AG04449 (cell line): ENCODE results near the gene QSER1.
"Not testable (repeated sequence)": the region's sequence is repeated elsewhere in the genome, so short reads cannot be mapped to it uniquely, and the experiment has no call there.

Experiments
- CTCF ChIA-PET: fragments of 350-600 bp; formaldehyde crosslinking; extraction: SDS; loops from one replicate; lab custom pipeline; 2021; ENCODE audit warnings: antibody characterized with exemption; lab: Yijun Ruan, JAX
- POLR2A ChIA-PET: fragments of 400-600, 350-600 bp; formaldehyde crosslinking; extraction: SDS; loops from one replicate; lab custom pipeline; 2020; ENCODE audit warnings: antibody characterized with exemption, inconsistent platforms; lab: Yijun Ruan, JAX
- DNase-seq: peaks from one replicate; pipeline ENCODE4 v3.0.0-alpha.2; 2010; ENCODE audit warnings: low read depth, low spot score
- H3K4me3 ChIP-seq: 2 replicates; pipeline ENCODE4 v1.5.1; 2011; ENCODE audit warnings: low read depth, mild to moderate bottlenecking, control low read depth, low read length
- CTCF ChIP-seq: IDR thresholded peaks from one replicate; pipeline ENCODE4 v1.5.1; 2011; ENCODE audit warnings: mild to moderate bottlenecking, moderate library complexity, low read length, control low read depth, inconsistent platforms; ENCODE audit not compliant: insufficient read depth; ENCODE audit errors: missing control alignments

Gene QSER1

GRCh38 chr11:32855601-32856000 is 37.0 kb upstream of the QSER1 start:
- ChIA-PET POLR2A (no interaction called here), CTCF (no interaction called here)
- DNase-seq = no peak
- H3K4me3 ChIP-seq = no peak overlapping the region
- no peak for TF ChIP-seq CTCF

- no peak for DNase-seq
- ChIA-PET CTCF (no interaction called here), POLR2A (no interaction called here)
- no peak overlapping the region for H3K4me3 ChIP-seq
- no peak for TF ChIP-seq CTCF
These were observed 33.9 kb upstream of the QSER1 start for GRCh38 chr11:32858731-32859130.

- no peak for DNase-seq
- no peak overlapping the region for H3K4me3 ChIP-seq
- ChIA-PET CTCF (no interaction called here), POLR2A (no interaction called here)
- TF ChIP-seq CTCF = no peak
These were observed 30.6 kb upstream of the QSER1 start for GRCh38 chr11:32861850-32862577.

GRCh38 chr11:32864555-32864954 is 28.1 kb upstream of the QSER1 start:
- CTCF ChIA-PET = interaction anchor here (1.1 to 1.2 kb wide), 2 partner anchors 20 to 28 kb away, joined by 3 read pairs; partner anchors contain the start of gene QSER1
- H3K4me3 ChIP-seq = no peak overlapping the region
- DNase-seq = no peak
- no peak for TF ChIP-seq CTCF
- POLR2A ChIA-PET = no interaction called here

- DNase-seq, POLR2A ChIA-PET, H3K4me3 ChIP-seq, CTCF ChIA-PET: not testable (repeated sequence)
These were observed 23.9 kb upstream of the QSER1 start for GRCh38 chr11:32868752-32869151.

- POLR2A ChIA-PET = no interaction called here
These were observed 21.9 kb upstream of the QSER1 start for GRCh38 chr11:32870676-32871075.

More at GRCh38 chr11:32870676-32871075, 21.9 kb upstream of the QSER1 start:
- peak; percentile 9 for TF ChIP-seq CTCF
- H3K4me3 ChIP-seq = no peak overlapping the region
- no peak for DNase-seq
- CTCF ChIA-PET = interaction anchor here (1.4 kb wide), 1 partner anchor 14 kb away, joined by 4 read pairs; no protein-coding TSS in a partner anchor
